ENCODE measurements around the gene RAB3C.

DNA sequence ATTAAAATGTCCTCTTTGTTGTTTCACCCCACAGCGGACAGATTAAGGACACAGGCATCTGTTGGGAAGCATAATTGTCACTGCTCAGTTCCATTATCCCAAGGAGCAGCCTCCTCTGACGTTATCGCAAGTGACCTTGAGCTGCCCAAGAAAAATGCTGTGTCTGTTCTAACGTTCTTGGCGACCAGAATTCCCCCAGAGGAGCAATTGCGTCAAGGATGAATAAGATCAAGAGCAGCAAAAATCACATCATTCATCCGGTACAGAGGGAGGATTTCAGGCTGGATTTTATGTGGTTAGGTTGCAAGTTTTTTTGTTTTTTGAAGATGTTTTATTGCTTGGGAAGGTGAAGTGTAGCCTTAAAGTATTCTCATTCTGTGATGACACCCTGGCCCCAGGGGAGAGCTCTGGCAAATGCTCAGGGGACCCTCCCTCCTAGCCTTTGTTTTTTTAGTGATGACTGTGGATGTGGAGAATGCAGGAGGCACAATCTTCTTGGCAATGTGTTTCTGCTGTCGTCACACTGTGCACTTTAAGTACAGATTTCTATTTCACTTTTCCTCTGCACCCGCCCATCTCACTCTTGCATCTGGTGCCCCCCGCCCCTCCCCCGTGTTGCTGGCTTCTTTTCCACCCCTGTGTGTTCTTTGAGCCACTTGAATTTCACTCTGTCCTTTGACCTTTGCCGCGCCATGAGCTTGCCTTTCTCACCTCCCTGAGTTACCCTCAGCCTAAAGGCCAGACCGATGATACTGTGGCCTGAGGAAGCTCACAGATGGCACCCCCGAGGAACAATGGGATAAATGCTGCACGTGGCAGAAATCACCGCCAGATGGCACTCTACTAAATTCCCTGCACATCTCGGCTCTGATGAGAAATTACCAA is 308.5 kb downstream of the RAB3C start:
- TF ChIP-seq, protein P1, sequence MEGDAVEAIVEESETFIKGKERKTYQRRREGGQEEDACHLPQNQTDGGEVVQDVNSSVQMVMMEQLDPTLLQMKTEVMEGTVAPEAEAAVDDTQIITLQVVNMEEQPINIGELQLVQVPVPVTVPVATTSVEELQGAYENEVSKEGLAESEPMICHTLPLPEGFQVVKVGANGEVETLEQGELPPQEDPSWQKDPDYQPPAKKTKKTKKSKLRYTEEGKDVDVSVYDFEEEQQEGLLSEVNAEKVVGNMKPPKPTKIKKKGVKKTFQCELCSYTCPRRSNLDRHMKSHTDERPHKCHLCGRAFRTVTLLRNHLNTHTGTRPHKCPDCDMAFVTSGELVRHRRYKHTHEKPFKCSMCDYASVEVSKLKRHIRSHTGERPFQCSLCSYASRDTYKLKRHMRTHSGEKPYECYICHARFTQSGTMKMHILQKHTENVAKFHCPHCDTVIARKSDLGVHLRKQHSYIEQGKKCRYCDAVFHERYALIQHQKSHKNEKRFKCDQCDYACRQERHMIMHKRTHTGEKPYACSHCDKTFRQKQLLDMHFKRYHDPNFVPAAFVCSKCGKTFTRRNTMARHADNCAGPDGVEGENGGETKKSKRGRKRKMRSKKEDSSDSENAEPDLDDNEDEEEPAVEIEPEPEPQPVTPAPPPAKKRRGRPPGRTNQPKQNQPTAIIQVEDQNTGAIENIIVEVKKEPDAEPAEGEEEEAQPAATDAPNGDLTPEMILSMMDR (IDR thresholded peaks at IDR 0.05 in 8 of 11, conservative IDR thresholded peaks at IDR 0.05 in 3 of 11), result peak; percentile 51 to 81 (median 73)
- TF ChIP-seq POLR2AphosphoS5 (IDR thresholded peaks at IDR 0.05) (peak in 2 of 3 donors; percentile 43 to 64), POLR2A (IDR thresholded peaks at IDR 0.05) (no peak)

All from spleen (tissue), 7 donors.